Neural crest cell (in vitro differentiated cells): ENCODE results near the gene ATG14. TPM values are rescaled to one million over a fixed set of nuclear protein-coding genes. Genes with fewer than 3 reads are reported as not detected.

ENCODE experiments used
- DNase-seq: peaks from one replicate; pipeline ENCODE4 v3.0.0; 2021; ENCODE audit warnings: low read depth, mixed read lengths, low spot score
- H3K27ac Mint-ChIP-seq: one replicate; pipeline ENCODE4 v1.8.0; 2021; ENCODE audit warnings: mild to moderate bottlenecking, mixed read lengths; ENCODE audit not compliant: unreplicated experiment
- H3K27me3 Mint-ChIP-seq: 2 replicates; pipeline ENCODE4 v1.8.0; 2021; ENCODE audit warnings: low read depth, mild to moderate bottlenecking, mixed read lengths
- H3K36me3 Mint-ChIP-seq: 2 replicates; pipeline ENCODE4 v1.8.0; 2021; ENCODE audit warnings: low read depth, mild to moderate bottlenecking, mixed read lengths
- H3K4me1 Mint-ChIP-seq: 2 replicates; pipeline ENCODE4 v1.8.0; 2021; ENCODE audit warnings: mixed read lengths
- H3K4me3 Mint-ChIP-seq: one replicate; pipeline ENCODE4 v1.8.0; 2021; ENCODE audit warnings: mild to moderate bottlenecking, mixed read lengths
- H3K9me3 Mint-ChIP-seq: 2 replicates; pipeline ENCODE4 v1.8.0; 2021; ENCODE audit warnings: mixed read lengths
- total RNA-seq: library from RNA; stranded (reverse); gene quantifications from 2 replicates; pipeline ENCODE4 v1.2.1, GENCODE V29; 2021
- TF ChIP-seq, protein P1 (sequence below): fragments of 200-600 bp; sonication (generic); conservative IDR thresholded peaks from 2 replicates; pipeline ENCODE4 v1.5.0; 2021; ENCODE audit warnings: antibody characterized with exemption, mild to moderate bottlenecking

ATG14 gene
- total RNA-seq, 1 donor from 2014 or later = 8.9 TPM

DNA sequence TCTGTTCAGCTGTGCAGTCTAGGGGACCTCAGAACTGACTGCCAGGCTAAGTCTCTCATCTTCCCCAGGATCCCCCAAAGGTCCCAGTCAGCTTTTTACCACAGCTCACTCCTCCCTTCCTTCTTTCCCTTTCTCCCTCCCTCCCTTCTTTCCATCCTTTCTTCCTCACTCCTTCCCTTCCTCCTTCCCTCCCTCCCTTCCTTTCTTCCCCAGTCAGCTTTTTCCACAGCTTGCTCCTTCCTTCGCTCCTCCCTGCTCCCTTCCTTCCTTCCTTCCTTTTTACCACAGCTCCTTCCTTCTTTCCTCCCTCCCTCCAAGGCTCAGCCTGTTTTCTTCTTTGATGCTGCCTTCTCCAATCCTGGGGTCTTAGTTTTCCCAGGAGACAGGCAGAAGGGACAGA, 39.2 kb downstream of the ATG14 start:
- TF ChIP-seq, protein P1, sequence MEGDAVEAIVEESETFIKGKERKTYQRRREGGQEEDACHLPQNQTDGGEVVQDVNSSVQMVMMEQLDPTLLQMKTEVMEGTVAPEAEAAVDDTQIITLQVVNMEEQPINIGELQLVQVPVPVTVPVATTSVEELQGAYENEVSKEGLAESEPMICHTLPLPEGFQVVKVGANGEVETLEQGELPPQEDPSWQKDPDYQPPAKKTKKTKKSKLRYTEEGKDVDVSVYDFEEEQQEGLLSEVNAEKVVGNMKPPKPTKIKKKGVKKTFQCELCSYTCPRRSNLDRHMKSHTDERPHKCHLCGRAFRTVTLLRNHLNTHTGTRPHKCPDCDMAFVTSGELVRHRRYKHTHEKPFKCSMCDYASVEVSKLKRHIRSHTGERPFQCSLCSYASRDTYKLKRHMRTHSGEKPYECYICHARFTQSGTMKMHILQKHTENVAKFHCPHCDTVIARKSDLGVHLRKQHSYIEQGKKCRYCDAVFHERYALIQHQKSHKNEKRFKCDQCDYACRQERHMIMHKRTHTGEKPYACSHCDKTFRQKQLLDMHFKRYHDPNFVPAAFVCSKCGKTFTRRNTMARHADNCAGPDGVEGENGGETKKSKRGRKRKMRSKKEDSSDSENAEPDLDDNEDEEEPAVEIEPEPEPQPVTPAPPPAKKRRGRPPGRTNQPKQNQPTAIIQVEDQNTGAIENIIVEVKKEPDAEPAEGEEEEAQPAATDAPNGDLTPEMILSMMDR = no peak
- DNase-seq = no peak
- Mint-ChIP-seq H3K36me3 (peaks cover 9% of the 10 kb centered on the region), H3K9me3 (no peaks in the 10 kb centered on the region), H3K4me3 (no peak overlapping the region), H3K27me3 (no peaks in the 10 kb centered on the region), H3K27ac (peak overlapping the region; percentile 63), H3K4me1 (no peaks in the 10 kb centered on the region)

DNA sequence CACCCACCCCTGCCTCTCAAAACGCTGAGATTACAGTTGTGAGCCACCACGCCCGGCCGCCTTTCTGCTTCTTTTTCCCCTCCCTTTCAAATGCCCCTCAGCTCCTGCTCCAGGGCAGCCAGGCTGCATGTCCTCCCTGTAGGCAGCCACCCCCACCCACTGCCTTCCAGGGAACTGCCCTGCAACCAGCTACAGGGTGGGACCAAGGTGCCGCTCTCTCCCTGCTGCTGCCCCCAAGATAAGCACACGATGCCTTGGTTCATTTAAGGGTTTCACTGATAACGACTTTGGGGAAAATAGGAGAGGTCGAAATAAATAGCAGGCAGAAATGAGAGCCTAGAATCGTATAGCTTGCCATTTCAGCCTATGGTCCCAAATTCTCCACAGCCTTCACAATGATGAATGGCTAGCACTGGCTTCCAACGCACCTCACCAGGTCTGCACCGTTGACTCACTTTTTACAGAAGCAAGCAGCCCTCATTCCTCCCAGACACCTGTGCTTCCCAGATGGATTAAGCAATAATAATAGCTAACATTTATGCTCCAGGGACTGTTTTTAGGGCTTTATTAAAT, 40.7 kb downstream of the ATG14 start:
- H3K27ac Mint-ChIP-seq = no peak overlapping the region
- peaks cover 8% of the 10 kb centered on the region for H3K36me3 Mint-ChIP-seq
- DNase-seq = no peak
- H3K4me3 Mint-ChIP-seq = no peak overlapping the region
- no peaks in the 10 kb centered on the region for H3K4me1 Mint-ChIP-seq
- H3K27me3 Mint-ChIP-seq = no peaks in the 10 kb centered on the region
- no peaks in the 10 kb centered on the region for H3K9me3 Mint-ChIP-seq
- TF ChIP-seq, protein P1 = no peak

- no peak overlapping the region for H3K4me3 Mint-ChIP-seq
- H3K9me3 Mint-ChIP-seq = no peaks in the 10 kb centered on the region
- TF ChIP-seq, protein P1 = no peak
- H3K27me3 Mint-ChIP-seq = no peaks in the 10 kb centered on the region
- no peaks in the 10 kb centered on the region for H3K4me1 Mint-ChIP-seq
- H3K36me3 Mint-ChIP-seq = peaks cover 17% of the 10 kb centered on the region
- no peak for DNase-seq
- H3K27ac Mint-ChIP-seq = no peak overlapping the region
Observed at GRCh38 chr14:55366271-55366670, 45.4 kb downstream of the ATG14 start.

DNA sequence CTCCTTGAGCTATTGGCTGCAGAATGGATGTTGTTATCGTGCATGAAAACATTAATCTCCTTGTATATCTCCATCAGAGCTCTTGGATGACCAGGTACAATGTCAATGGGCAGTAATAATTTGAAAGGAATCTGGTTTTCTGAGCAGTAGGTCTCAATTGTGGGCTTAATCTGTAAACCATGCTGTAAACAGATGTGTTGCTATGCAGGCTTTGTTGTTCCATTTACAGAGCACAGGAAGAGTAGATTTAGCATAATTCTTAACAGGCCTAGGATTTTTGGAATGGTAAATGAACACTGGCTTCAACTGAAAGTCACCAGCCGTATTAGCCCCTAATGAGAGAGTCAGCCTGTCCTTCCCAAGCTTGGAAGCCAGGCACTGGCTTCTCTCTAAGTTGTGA, 50.4 kb downstream of the ATG14 start:
- no peaks in the 10 kb centered on the region for H3K27me3 Mint-ChIP-seq
- no peaks in the 10 kb centered on the region for H3K9me3 Mint-ChIP-seq
- H3K36me3 Mint-ChIP-seq = peaks cover 10% of the 10 kb centered on the region
- no peaks in the 10 kb centered on the region for H3K4me1 Mint-ChIP-seq
- no peak overlapping the region for H3K27ac Mint-ChIP-seq
- TF ChIP-seq, protein P1 = no peak
- H3K4me3 Mint-ChIP-seq = no peak overlapping the region
- no peak for DNase-seq

GRCh38 chr14:55359307-55359706, 52.3 kb downstream of the ATG14 start:
- DNase-seq = no peak
- TF ChIP-seq, protein P1 = no peak
- Mint-ChIP-seq H3K9me3 (no peaks in the 10 kb centered on the region), H3K27me3 (no peaks in the 10 kb centered on the region), H3K27ac (no peak overlapping the region), H3K36me3 (peaks cover 6% of the 10 kb centered on the region), H3K4me3 (no peak overlapping the region), H3K4me1 (no peaks in the 10 kb centered on the region)
